HepG2 (cell line): ENCODE measurements around the gene MRPL38. TPM values are rescaled to one million over a fixed set of nuclear protein-coding genes. Genes with fewer than 3 reads are reported as not detected.
A peak's percentile ranks its signal among the peaks of the same experiment; 100 is the strongest.

Source experiments
- CAMTA2 ChIP-seq: sonication (generic); formaldehyde crosslinking; IDR thresholded peaks from 2 replicates; pipeline ENCODE4 v1.4.0; 2020; ENCODE audit warnings: mild to moderate bottlenecking, missing genetic modification reagents, borderline replicate concordance
- CHCHD3 ChIP-seq: sonication (generic); formaldehyde crosslinking; IDR thresholded peaks from 2 replicates; pipeline ENCODE4 v1.8.0; 2022; ENCODE audit warnings: mild to moderate bottlenecking, missing genetic modification reagents, moderate library complexity
- DPF2 ChIP-seq: sonication (generic); formaldehyde crosslinking; IDR thresholded peaks from 2 replicates; pipeline ENCODE4 v1.4.0; 2020; ENCODE audit warnings: mild to moderate bottlenecking, low read depth, missing genetic modification reagents, borderline replicate concordance
- ERF ChIP-seq: IDR thresholded peaks from 2 replicates; pipeline ENCODE4 v1.6.1; 2018; ENCODE audit warnings: missing biosample characterization, missing genetic modification reagents
- HMG20A ChIP-seq: IDR thresholded peaks from 2 replicates; pipeline ENCODE4 v1.6.1; 2016; ENCODE audit warnings: borderline replicate concordance
- HNRNPLL ChIP-seq: fragments of 200-400 bp; formaldehyde crosslinking; IDR thresholded peaks from 2 replicates; pipeline ENCODE4 v1.6.1; 2017; ENCODE audit warnings: mild to moderate bottlenecking, low read depth, low read length; ENCODE audit not compliant: poor library complexity, severe bottlenecking
- KDM4B ChIP-seq: sonication (generic); formaldehyde crosslinking; IDR thresholded peaks from 2 replicates; pipeline ENCODE4 v1.4.0; 2020; ENCODE audit warnings: missing genetic modification reagents
- KLF11 ChIP-seq: IDR thresholded peaks from 2 replicates; pipeline ENCODE4 v1.6.1; 2016; ENCODE audit warnings: missing compliant biosample characterization
- MNT ChIP-seq: fragments of 450-650 bp; IDR thresholded peaks from 2 replicates; pipeline ENCODE4 v1.6.1; 2016
- NCOA2 ChIP-seq: sonication (generic); formaldehyde crosslinking; IDR thresholded peaks from 2 replicates; pipeline ENCODE4 v1.8.0; 2022; ENCODE audit warnings: inconsistent platforms
- NFIB ChIP-seq: sonication (generic); formaldehyde crosslinking; IDR thresholded peaks from 2 replicates; pipeline ENCODE4 v1.9.0; 2021; ENCODE audit warnings: missing genetic modification reagents, mild to moderate bottlenecking, borderline replicate concordance
- PAXIP1 ChIP-seq: sonication (generic); formaldehyde crosslinking; conservative IDR thresholded peaks from 2 replicates; pipeline ENCODE4 v1.4.0; 2020; ENCODE audit warnings: mild to moderate bottlenecking, missing genetic modification reagents, moderate library complexity
- REL ChIP-seq: sonication (generic); formaldehyde crosslinking; conservative IDR thresholded peaks from 2 replicates; pipeline ENCODE4 v1.8.0; 2022; ENCODE audit warnings: mild to moderate bottlenecking, missing genetic modification reagents, moderate library complexity
- SAFB2 ChIP-seq: sonication (generic); formaldehyde crosslinking; IDR thresholded peaks from 2 replicates; pipeline ENCODE4 v1.5.1; 2020; ENCODE audit warnings: missing genetic modification reagents, low read depth, mild to moderate bottlenecking, borderline replicate concordance
- SMAD1 ChIP-seq: sonication (generic); formaldehyde crosslinking; IDR thresholded peaks from 2 replicates; pipeline ENCODE4 v1.4.0; 2020; ENCODE audit warnings: missing genetic modification reagents, low read depth, mild to moderate bottlenecking, borderline replicate concordance
- SMAD9 ChIP-seq: sonication (generic); formaldehyde crosslinking; IDR thresholded peaks from 2 replicates; pipeline ENCODE4 v1.5.1; 2020; ENCODE audit warnings: mild to moderate bottlenecking, missing genetic modification reagents
- ZC3H13 ChIP-seq: sonication (generic); formaldehyde crosslinking; IDR thresholded peaks from 2 replicates; pipeline ENCODE4 v1.8.1; 2023; ENCODE audit warnings: mild to moderate bottlenecking, missing genetic modification reagents, moderate library complexity
- ZFAT ChIP-seq: sonication (generic); formaldehyde crosslinking; conservative IDR thresholded peaks from 2 replicates; pipeline ENCODE4 v1.8.1; 2023; ENCODE audit warnings: missing genetic modification reagents, inconsistent platforms
- ZGPAT ChIP-seq: IDR thresholded peaks from 2 replicates; pipeline ENCODE4 v1.6.1; 2016; ENCODE audit warnings: mild to moderate bottlenecking
- ZKSCAN8 ChIP-seq: IDR thresholded peaks from 2 replicates; pipeline ENCODE4 v1.6.1; 2016; ENCODE audit warnings: borderline replicate concordance, missing genetic modification reagents, missing compliant biosample characterization
- ZNF232 ChIP-seq: sonication (generic); formaldehyde crosslinking; IDR thresholded peaks from 2 replicates; pipeline ENCODE4 v1.4.0; 2020; ENCODE audit warnings: missing genetic modification reagents, borderline replicate concordance
- ZNF558 ChIP-seq: sonication (generic); formaldehyde crosslinking; IDR thresholded peaks from 2 replicates; pipeline ENCODE4 v1.9.0; 2022; ENCODE audit warnings: mild to moderate bottlenecking, missing genetic modification reagents, borderline replicate concordance
- ZNF652 ChIP-seq: IDR thresholded peaks from 2 replicates; pipeline ENCODE4 v1.6.1; 2016; ENCODE audit warnings: low read depth, borderline replicate concordance
- ZNF672 ChIP-seq: sonication (generic); formaldehyde crosslinking; IDR thresholded peaks from 2 replicates; pipeline ENCODE4 v1.8.1; 2022; ENCODE audit warnings: missing genetic modification reagents
- ZNF75D ChIP-seq: sonication (generic); formaldehyde crosslinking; IDR thresholded peaks from 2 replicates; pipeline ENCODE4 v1.8.1; 2023; ENCODE audit warnings: missing genetic modification reagents, mild to moderate bottlenecking, borderline replicate concordance
- ZSCAN20 ChIP-seq: sonication (generic); formaldehyde crosslinking; IDR thresholded peaks from 2 replicates; pipeline ENCODE4 v1.4.0; 2020; ENCODE audit warnings: missing genetic modification reagents, mild to moderate bottlenecking, borderline replicate concordance
- polyA plus RNA-seq, 8 experiments: library from polyadenylated mRNA; depleted of rRNA in 3 of 8; stranded (reverse) in 7 of 8; unstranded in 1 of 8; fragments of >200 nt; fragmentation: Illumina TruSeq in 4 of 8; extraction: Trizol in 4 of 8; gene quantifications; 2 replicates each; pipeline versions ENCODE4 v1.2.1 to v1.2.3, GENCODE V29; 2011 to 2016; ENCODE audit warnings: low read depth in 4 of 8, missing spikeins in 1 of 8, mixed read lengths in 1 of 8; ENCODE audit not compliant: insufficient read depth in 1 of 8
- total RNA-seq, 5 experiments: library from RNA; depleted of rRNA; stranded (reverse); fragments of >200 nt; fragmentation: Illumina TruSeq; extraction: Trizol; gene quantifications; 2 replicates each; pipeline ENCODE4 v1.2.3, GENCODE V29; 2016; ENCODE audit warnings: low read depth in 1 of 5

MRPL38 gene
- total and polyA plus RNA-seq, 2 of the 13 experiments (the other 11 are each of a cell fraction or from before 2014, with no cell fraction given) = 83.7 to 125 TPM

GRCh38 chr17:75877752-75878173 lies 26.9 kb downstream of the MRPL38 start (continued):
- peak; percentile 75; the same call in 1 of the 2 replicates for TF ChIP-seq CHCHD3 (CRISPR knock-in tag)
- TF ChIP-seq SMAD9 = no peak
- TF ChIP-seq HMG20A (CRISPR knock-in tag) = no peak
- no peak for TF ChIP-seq KLF11 (CRISPR knock-in tag)
- TF ChIP-seq PAXIP1 (CRISPR knock-in tag) = no peak
- no peak for TF ChIP-seq ZNF75D (CRISPR knock-in tag)
- peak; percentile 25; the same call in 1 of the 2 replicates for TF ChIP-seq ZSCAN20 (CRISPR knock-in tag)
- TF ChIP-seq ZGPAT (CRISPR knock-in tag) = no peak
- TF ChIP-seq CAMTA2 (CRISPR knock-in tag) = peak; percentile 21; the same call in 1 of the 2 replicates
- no peak for TF ChIP-seq ZNF672 (CRISPR knock-in tag)
- no peak for TF ChIP-seq NCOA2 (CRISPR knock-in tag)
- peak; percentile 75; the same call in 1 of the 2 replicates for TF ChIP-seq SAFB2 (CRISPR knock-in tag)
- TF ChIP-seq ZKSCAN8 (CRISPR knock-in tag) = no peak
- peak; percentile 98 for TF ChIP-seq HNRNPLL
- TF ChIP-seq DPF2 (CRISPR knock-in tag) = 0 out of 2 replicates have a peak, but pooled peaks have one; percentile 49
- no peak for TF ChIP-seq NFIB (CRISPR knock-in tag)
- no peak for TF ChIP-seq MNT
- peak; percentile 98 for TF ChIP-seq ZC3H13 (CRISPR knock-in tag)
- no peak for TF ChIP-seq ZNF232 (CRISPR knock-in tag)
- TF ChIP-seq REL (CRISPR knock-in tag) = peak; percentile 61; the same call in 1 of the 2 replicates
- peak; percentile 29; the same call in 1 of the 2 replicates for TF ChIP-seq ZNF558 (CRISPR knock-in tag)
- TF ChIP-seq ZFAT (CRISPR knock-in tag) = no peak
- TF ChIP-seq ZNF652 (CRISPR knock-in tag) = no peak
- TF ChIP-seq KDM4B (CRISPR knock-in tag) = no peak
- peak; percentile 17; the same call in 1 of the 2 replicates for TF ChIP-seq ERF
- no peak for TF ChIP-seq SMAD1 (CRISPR knock-in tag)
